ENCODE data around the gene OGT. TPM values are rescaled to one million over a fixed set of nuclear protein-coding genes. Genes with fewer than 3 reads are reported as not detected.

The OGT gene
- total RNA-seq, 1 experiment from 2014 or later = 116 TPM

DNA sequence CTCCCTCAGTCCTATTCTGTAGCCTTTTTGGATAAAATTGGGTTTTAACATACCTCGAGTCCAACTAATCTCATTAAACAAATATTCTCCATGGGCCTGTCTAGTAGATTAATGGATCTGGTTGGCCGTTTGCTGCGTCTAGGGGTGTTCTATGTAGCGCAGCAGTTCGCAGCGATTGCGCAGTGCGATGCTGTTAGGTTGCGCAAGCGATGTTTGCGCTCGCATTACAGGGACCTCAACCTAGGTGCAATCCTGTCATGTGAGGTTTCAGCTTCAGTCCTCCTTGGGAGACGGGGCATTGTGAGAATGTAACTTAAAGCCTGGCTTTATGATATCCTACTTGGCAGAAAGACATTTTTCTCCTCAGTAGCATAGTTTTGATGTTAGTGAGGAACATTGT lies 14.0 kb downstream of the OGT start:
- no peak overlapping the region for H2BK20ac ChIP-seq (ENCODE audit: low read depth, low read length, poor library complexity, severe bottlenecking)
- no CpG with 5 or more reads among the region's 13 CpGs for WGBS (ENCODE audit: extremely low coverage, insufficient read length, low lambda C conversion rate)
- no peak overlapping the region for H3K56ac ChIP-seq (ENCODE audit: insufficient read length, low read depth, low read length)
- no peak overlapping the region for H2BK15ac ChIP-seq (ENCODE audit: low read depth, low read length)
- H3K23me2 ChIP-seq (ENCODE audit: insufficient read length, low read depth, low read length, poor library complexity, severe bottlenecking) = no peaks in the 10 kb centered on the region
- no peaks in the 10 kb centered on the region for H3K4me1 ChIP-seq (ENCODE audit: insufficient read depth, low read length)
- H3K79me1 ChIP-seq (ENCODE audit: insufficient read depth, low read depth, low read length, poor library complexity, severe bottlenecking) = no peaks in the 10 kb centered on the region
- no peak overlapping the region for H3T11ph ChIP-seq (ENCODE audit: low read length)
- H3K79me2 ChIP-seq (ENCODE audit: insufficient read depth, low read length) = peaks cover 12% of the 10 kb centered on the region; the same call in 1 of the 2 replicates
- H2BK5ac ChIP-seq (ENCODE audit: insufficient read length, low read length) = no peak overlapping the region
- no peak overlapping the region for H3K27ac ChIP-seq (ENCODE audit: insufficient read length, low read depth, low read length)
- Mint-ChIP-seq H3K27me3 (ENCODE audit: low read depth) (no peaks in the 10 kb centered on the region), H3K27ac (no peak overlapping the region), H3K36me3 (ENCODE audit: insufficient read depth in 1 of 3, low read depth in 3 of 3) (peaks cover 29 to 68% (median 61%) of the 10 kb centered on the region in 3 experiments), H3K9me3 (peaks cover 53 to 54% of the 10 kb centered on the region in 2 experiments), H3K4me3 (no peak overlapping the region), H3K4me1 (peaks cover 2 to 3% of the 10 kb centered on the region in 2 experiments; a peak in 1 of 4 replicates)
- no peak overlapping the region for H3K9ac ChIP-seq (ENCODE audit: extremely low read depth, insufficient read length, low read length)
- H3K14ac ChIP-seq (ENCODE audit: insufficient read depth, low read length) = no peak overlapping the region
- peaks cover 24% of the 10 kb centered on the region for H3K9me3 ChIP-seq (ENCODE audit: control insufficient read depth, low read depth, low read length)
- no peak overlapping the region for H2BK120ac ChIP-seq (ENCODE audit: low read depth, low read length, poor library complexity, severe bottlenecking)
- no peak overlapping the region for H2AFZ ChIP-seq (ENCODE audit: low read length)
- no peak overlapping the region for H2BK12ac ChIP-seq (ENCODE audit: insufficient read length, low read depth, low read length)
- no peak overlapping the region for H3K4me2 ChIP-seq (ENCODE audit: insufficient read depth, insufficient read length, low read length)
- no peak overlapping the region for H4K91ac ChIP-seq (ENCODE audit: insufficient read length, low read depth, low read length)
- H3K27me3 ChIP-seq (ENCODE audit: insufficient read depth, low read length) = no peaks in the 10 kb centered on the region
- no peak overlapping the region for H3K4ac ChIP-seq (ENCODE audit: low read depth, low read length)
- no peak overlapping the region for H2AK5ac ChIP-seq (ENCODE audit: insufficient read length, low read length)
- no peak overlapping the region for H3K23ac ChIP-seq (ENCODE audit: insufficient read length, low read depth, low read length)
- H3K18ac ChIP-seq (ENCODE audit: insufficient read length, low read depth, low read length) = no peak overlapping the region
- DNase-seq = no peak
- H4K20me1 ChIP-seq (ENCODE audit: control insufficient read depth, insufficient read depth, insufficient read length) = no peaks in the 10 kb centered on the region
- H4K8ac ChIP-seq (replicated peaks; ENCODE audit: insufficient read length, low read depth, low read length) = no peak overlapping the region
- TF ChIP-seq, protein P1, sequence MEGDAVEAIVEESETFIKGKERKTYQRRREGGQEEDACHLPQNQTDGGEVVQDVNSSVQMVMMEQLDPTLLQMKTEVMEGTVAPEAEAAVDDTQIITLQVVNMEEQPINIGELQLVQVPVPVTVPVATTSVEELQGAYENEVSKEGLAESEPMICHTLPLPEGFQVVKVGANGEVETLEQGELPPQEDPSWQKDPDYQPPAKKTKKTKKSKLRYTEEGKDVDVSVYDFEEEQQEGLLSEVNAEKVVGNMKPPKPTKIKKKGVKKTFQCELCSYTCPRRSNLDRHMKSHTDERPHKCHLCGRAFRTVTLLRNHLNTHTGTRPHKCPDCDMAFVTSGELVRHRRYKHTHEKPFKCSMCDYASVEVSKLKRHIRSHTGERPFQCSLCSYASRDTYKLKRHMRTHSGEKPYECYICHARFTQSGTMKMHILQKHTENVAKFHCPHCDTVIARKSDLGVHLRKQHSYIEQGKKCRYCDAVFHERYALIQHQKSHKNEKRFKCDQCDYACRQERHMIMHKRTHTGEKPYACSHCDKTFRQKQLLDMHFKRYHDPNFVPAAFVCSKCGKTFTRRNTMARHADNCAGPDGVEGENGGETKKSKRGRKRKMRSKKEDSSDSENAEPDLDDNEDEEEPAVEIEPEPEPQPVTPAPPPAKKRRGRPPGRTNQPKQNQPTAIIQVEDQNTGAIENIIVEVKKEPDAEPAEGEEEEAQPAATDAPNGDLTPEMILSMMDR (conservative IDR thresholded peaks at IDR 0.05) = no peak
- H4K5ac ChIP-seq (ENCODE audit: insufficient read length, low read depth, low read length) = no peak overlapping the region
